Measurements from ENCODE around the gene PRSS27.

DNA sequence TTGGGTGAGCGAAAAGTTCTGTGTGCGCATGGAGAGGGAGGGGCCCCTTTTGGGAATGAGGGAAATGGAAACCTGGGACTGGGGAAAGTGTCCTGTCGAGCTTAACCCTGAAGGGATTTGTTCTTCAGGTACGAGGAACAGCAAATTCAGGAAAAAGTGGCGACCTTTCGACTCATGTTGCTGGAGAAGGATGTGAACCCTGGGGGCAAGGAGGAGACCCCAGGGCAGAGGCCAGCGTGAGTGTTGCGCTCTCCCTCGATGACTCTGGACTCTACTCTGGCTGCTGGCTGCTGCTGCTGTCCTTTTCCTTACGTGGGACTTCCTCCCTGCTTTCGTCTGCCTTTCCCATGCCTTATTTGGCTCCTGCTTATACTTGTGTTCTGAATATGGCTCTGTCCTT lies 37.3 kb upstream of the PRSS27 start:
- TF ChIP-seq SMC3 (IDR thresholded peaks at IDR 0.05; ENCODE audit: low read depth, low read length) (no peak), POLR2A (IDR thresholded peaks at IDR 0.05; ENCODE audit: low read depth, low read length) (no peak), CHD1 (IDR thresholded peaks at IDR 0.05; ENCODE audit: low read depth, low read length) (no peak), RAD21 (IDR thresholded peaks at IDR 0.05; ENCODE audit: low read length) (no peak), RCOR1 (IDR thresholded peaks at IDR 0.05; ENCODE audit: insufficient replicate concordance, low read length) (no peak), CEBPB (IDR thresholded peaks at IDR 0.05; ENCODE audit: low read depth, low read length) (no peak), BHLHE40 (IDR thresholded peaks at IDR 0.05; ENCODE audit: low read depth, low read length) (no peak), MAFK (IDR thresholded peaks at IDR 0.05; ENCODE audit: low read depth, low read length) (no peak), RFX5 (IDR thresholded peaks at IDR 0.05; ENCODE audit: low read depth, low read length) (no peak)
- TF ChIP-seq, protein P1, sequence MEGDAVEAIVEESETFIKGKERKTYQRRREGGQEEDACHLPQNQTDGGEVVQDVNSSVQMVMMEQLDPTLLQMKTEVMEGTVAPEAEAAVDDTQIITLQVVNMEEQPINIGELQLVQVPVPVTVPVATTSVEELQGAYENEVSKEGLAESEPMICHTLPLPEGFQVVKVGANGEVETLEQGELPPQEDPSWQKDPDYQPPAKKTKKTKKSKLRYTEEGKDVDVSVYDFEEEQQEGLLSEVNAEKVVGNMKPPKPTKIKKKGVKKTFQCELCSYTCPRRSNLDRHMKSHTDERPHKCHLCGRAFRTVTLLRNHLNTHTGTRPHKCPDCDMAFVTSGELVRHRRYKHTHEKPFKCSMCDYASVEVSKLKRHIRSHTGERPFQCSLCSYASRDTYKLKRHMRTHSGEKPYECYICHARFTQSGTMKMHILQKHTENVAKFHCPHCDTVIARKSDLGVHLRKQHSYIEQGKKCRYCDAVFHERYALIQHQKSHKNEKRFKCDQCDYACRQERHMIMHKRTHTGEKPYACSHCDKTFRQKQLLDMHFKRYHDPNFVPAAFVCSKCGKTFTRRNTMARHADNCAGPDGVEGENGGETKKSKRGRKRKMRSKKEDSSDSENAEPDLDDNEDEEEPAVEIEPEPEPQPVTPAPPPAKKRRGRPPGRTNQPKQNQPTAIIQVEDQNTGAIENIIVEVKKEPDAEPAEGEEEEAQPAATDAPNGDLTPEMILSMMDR (conservative IDR thresholded peaks at IDR 0.05; ENCODE audit: low read depth, low read length) = no peak
- TF ChIP-seq, protein P2, sequence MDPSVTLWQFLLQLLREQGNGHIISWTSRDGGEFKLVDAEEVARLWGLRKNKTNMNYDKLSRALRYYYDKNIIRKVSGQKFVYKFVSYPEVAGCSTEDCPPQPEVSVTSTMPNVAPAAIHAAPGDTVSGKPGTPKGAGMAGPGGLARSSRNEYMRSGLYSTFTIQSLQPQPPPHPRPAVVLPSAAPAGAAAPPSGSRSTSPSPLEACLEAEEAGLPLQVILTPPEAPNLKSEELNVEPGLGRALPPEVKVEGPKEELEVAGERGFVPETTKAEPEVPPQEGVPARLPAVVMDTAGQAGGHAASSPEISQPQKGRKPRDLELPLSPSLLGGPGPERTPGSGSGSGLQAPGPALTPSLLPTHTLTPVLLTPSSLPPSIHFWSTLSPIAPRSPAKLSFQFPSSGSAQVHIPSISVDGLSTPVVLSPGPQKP (IDR thresholded peaks at IDR 0.05; ENCODE audit: borderline replicate concordance, low read depth, low read length) = no peak
- TF ChIP-seq, protein P3, sequence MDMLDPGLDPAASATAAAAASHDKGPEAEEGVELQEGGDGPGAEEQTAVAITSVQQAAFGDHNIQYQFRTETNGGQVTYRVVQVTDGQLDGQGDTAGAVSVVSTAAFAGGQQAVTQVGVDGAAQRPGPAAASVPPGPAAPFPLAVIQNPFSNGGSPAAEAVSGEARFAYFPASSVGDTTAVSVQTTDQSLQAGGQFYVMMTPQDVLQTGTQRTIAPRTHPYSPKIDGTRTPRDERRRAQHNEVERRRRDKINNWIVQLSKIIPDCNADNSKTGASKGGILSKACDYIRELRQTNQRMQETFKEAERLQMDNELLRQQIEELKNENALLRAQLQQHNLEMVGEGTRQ (IDR thresholded peaks at IDR 0.05; ENCODE audit: low read depth, low read length) = no peak
